HPDE6-E6E7 (cell line): Measurements from ENCODE around the gene DCTN4.
"Not testable (repeated sequence)": the region's sequence is repeated elsewhere in the genome, so short reads cannot be mapped to it uniquely, and the experiment has no call there.

ENCODE experiments used
- DNase-seq: peaks from one replicate; pipeline ENCODE4 v3.0.0; 2011; ENCODE audit warnings: missing footprints; ENCODE audit errors: extremely low spot score

Gene DCTN4

DNA sequence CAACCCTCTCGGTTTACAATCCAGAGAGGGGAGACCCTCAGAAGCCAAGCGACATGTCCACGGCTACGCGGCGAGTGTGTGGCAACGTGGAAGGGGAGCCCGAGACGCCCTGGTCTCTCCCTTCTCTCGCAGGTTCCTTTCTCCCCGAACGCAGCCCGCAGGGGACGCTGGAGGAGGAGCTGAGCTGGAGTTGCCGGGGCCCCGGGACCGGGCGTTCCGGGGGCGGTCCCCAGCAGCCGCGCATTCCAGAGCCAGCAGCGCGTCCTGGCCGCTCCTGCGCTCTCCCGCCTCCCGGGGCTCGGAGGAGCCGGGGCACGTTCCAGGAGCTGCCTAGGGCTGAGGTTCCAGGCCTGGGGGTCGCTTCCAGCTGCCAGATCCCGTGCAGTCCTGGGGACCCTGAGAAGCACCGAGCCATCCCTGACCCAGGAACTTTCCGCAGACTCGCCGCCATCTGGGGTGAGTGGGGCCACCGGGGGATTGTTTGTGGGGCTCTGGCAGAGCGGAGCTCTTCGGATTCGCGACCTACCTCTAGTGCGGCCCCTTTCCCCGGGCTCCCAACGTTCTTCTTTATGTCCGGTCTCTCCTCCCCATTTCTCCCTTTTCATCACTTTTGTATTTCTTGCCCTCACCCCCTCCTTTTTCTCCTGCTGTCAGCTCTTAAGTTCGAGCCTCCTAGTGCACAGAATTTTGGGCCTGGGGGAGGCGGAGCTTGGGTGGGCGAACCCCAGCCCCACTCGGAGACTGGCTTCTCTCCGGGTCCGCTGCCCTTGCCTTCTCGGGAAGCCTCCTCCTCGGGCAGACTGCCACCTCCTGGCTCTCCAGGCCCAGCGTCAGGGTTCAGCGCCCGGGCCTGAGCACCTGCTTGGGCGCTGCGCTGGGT, 19.9 kb upstream of the DCTN4 start, which contains the start of gene SMIM3:
Gene SMIM3 (plus strand): TSS at position 241 of the 880 bp plus-strand sequence. CDS start 16,684 bp downstream, outside the sequence.
- DNase-seq = peak; percentile 60

DNA sequence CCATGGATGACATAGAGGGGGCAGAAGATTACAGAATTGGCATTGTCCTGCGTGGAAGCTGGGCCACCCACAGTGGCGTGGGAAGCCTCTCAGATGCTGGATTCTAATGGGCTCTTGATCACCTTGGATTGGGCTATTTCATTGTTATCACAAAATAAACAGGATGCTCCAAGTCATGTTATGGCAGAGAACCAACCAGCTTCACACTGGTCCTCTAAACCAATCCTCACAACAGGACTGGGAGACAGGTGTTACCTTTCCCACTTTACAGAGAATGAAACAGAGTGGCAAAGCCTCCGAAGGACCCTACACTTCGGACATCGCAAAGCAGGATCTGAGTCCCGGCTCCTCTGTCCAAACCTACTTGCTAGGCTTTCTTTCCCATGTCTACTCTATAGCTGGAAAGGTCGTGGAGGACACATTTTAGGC, 19.3 kb upstream of the DCTN4 start:
- DNase-seq = no peak

DNA sequence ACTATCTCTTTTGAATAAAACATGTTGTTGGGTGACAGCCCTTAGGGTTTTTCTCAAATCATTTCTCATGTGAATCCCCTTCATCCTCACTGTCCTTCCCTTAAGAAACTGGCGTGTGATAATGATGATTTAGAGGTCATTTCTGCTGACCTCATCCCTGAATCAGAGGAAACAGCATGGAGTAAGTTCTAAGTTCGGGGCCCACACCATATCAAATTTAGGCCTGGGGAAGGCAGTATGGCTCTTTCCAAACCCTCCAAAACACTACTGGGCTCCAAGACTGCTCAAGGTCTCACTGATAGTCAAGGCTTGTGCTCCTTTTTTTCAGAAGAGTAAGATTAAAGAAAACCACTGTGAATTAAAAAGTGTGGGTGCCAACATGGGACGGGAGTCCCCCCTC, 18.9 kb upstream of the DCTN4 start:
- DNase-seq = no peak

DNA sequence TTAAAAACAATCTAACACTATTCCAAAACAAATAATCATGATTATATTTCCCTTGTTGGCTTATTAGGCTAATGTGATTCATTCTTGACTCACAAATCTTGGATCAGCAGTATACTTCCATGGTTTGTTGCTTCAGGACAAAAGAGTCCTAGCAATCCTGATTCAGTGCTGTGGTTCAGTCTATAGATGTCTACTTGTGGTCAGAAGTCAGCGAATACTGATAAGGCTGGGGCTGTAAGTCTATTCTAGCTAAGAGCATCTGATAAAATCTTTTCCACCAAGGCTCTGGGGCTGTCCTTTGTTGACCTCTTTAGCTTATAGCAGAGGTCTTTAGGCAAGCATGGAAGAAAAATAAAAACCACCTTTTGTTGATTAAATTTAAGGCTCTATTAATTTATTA, 15.3 kb upstream of the DCTN4 start:
- peak; percentile 70 for DNase-seq

DNA sequence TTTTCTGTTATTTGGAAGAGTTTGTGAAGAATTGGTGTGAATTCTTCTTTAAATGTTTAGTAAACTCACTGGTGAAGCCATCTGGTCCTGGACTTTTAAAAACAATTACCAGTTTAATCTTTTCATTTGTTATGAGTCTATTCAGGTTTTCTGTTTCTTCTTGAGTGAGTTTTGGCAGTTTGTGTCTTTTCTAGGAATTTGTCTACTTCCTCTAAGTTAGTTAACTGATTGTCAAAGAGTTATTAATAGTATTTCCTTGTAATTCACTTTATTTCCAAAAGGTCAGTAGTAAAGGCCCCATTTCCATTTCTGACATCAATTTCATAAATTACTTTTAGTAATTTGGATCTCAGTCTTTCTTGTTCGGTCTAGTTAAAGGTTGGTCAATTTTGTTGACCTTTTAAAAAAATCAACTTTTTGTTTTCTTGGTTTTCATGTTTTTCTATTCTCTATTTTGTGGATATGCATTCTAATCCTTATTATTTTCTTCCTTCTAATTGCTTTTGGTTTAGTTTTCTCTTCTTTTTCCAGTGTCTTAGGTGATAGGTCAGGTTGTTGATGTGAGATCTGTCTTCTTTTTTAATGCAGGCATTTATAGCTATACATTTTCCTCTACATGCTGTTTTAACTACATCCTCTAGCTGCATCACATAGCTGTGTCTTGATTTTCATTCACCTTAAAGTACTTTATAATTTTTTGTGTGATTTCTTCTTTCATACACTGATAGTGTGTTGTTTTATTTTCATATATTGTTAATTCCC, 12.4 kb upstream of the DCTN4 start:
- DNase-seq = no peak

DNA sequence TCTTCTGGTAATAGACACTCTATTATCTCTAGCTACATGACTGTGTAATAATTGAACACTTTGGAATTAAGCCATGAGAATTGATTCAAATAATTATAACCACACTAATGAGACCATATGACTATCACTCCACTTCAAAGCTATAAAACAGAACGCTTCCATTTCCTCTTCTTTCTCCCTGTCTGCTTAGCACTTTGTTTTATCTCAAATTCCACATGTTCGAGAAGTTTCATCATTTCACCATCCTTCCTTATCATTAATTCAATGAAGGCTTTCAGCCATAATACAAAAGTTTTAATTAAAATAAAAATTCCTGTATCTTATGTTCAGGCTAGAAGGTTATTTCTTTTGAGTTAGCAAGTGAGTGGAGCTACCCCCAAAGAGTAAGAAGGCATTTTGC, 7.4 kb upstream of the DCTN4 start:
- no peak for DNase-seq

DNA sequence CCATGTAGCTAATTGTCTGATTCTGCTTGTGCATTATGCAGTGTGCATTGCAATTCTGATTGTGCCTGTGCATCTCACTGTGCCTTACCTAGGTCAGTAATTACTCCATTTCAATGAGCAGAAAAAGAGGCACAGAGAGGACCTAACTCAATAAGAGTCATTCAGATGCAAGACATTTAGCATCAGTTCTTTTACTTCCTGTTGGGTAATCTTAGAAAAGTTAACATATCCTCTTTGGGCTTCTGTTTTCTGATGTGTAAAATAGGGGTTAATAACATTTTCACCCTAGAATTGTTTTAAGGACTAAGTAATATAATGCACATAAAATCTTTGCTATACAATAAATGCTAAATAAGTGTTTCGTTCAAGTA, 7.0 kb upstream of the DCTN4 start:
- DNase-seq = no peak

DNA sequence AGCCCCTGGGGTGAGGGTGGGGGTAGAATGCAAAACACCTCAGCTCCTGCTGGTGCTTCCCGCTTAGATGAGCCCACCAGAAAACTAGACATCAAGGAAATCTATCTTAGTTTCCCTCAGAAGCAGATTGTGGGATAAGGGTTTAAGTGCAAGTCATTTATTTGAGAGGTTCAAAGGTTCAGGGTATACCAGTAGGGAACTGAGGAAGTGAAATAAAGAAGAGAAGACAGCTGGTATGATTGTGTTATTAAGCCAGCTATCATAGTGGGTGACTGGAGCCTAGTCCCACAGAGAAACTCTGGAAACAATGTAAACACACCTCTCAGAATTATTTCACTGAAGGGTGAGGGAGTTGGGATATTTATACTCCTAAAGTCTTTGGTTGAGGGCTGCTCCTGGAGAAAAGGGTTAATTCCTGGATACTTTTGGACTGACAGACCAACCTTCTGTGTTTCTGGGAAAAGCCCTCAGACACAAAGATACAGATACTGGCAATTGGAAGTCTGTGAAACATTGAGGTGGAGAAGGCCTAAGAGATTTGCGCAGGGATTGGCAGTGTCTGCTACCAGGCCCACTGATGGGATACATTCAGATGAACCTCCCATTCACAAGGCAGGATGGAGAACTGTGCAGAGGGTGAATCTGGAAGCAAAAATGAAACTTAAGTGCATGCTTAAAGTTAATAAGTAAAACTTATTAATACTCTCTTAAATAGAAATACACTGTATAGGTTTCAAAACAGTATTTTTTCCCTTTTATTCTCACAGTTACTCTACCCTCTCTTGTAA, 6.4 kb upstream of the DCTN4 start:
- DNase-seq = no peak

DNA sequence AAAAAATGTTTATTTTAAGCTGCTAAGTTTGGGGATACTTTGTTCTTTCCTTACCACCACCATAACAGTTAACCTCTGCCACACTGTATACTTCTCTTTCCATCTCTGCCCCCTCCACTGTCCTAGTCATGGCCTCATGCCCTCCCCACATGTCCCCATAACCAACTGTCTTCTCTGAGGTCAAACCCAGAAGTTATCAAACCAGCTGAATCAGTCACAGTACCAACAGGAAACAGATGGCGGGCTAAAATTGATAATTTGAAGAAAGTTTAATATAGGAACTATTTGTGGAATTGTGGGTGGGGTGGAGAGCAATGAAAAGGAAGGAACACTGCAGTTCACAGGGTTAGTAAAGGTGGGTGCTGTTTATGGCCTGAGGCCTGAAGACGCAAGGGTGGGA, 5.7 kb upstream of the DCTN4 start:
- no peak for DNase-seq

DNA sequence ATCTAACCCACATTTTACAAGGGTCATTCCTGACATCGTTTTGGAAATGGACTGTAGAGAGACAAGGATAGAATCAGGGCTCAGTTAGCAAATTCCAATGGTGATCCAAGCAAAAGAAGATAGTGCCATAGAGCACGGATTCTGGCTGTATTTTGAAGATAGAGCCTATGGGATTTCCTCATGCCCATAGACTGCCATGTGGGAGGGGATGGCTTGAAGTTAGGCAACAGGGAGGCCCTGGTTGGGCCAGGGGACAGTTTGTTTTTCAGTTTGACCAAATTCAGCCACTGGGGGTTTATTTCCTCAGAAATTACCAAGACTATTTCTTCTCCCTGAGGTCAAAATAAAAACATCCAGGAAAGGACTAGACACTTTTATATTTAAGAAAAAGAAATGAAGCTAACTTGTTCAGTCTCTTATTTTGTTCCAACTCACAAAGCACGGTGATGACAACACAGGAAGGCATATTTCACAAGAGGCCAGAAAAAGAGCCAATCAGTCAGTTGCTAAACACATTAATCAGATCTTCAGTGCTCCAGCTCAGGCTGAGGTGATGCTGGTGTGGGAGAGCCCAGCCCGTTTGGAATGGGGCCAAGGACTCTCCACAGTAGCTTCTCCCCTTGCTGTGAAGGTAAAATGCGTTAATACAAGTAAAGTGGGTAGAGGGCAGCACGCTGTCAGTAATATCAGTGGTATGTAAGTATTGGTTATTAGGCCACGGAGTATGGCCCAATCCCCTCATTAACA, 4.4 kb upstream of the DCTN4 start:
- DNase-seq = peak; percentile 58

DNA sequence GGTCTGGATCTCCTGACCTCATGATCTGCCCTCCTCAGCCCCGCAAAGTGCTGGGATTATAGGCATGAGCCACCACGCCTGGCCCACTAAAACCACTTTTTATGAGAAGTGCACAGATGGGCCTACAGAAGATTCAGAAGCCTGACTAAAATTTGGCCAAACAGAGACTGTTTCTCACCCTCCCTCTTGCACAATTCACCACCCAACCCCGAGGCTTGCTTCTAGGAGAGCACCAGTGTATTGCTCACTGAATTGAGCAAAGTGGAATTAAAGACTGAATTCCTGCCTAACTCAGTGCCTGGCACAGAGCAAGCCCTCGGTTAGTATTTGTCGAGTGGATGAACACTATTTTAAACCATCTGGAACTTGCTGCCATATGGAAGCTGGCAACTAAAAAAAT, 3.4 kb upstream of the DCTN4 start:
- DNase-seq = no peak

DNA sequence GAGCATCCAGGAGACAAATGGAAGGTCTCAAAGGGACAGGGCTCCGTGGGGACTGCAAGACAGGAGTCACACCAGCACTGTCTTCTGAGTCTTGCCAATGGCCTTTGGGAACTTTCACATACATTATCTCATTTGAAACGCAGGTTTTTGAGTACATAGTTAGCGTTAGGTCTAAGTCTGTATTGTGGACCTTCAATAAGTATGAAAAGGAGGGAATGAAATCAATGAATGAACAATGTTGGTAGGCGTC, 442 bp upstream of the DCTN4 start:
- no peak for DNase-seq

DNA sequence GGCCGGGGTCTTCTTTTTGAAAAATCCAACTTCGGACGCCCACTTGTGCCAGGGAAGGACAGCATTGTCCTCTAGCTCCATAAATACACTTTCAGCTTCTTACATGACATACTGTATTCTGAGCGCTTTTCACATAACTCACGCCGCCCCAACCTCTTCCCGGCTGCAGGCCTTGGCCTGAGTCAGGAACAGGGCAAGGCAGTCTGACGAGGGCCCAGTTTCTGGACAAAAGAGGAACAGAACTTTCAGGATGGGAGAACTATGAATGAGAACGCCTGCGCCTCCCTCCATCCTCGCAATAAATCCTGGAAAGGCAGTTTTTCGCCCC, 650 bp downstream of the DCTN4 start:
- DNase-seq = no peak

DNA sequence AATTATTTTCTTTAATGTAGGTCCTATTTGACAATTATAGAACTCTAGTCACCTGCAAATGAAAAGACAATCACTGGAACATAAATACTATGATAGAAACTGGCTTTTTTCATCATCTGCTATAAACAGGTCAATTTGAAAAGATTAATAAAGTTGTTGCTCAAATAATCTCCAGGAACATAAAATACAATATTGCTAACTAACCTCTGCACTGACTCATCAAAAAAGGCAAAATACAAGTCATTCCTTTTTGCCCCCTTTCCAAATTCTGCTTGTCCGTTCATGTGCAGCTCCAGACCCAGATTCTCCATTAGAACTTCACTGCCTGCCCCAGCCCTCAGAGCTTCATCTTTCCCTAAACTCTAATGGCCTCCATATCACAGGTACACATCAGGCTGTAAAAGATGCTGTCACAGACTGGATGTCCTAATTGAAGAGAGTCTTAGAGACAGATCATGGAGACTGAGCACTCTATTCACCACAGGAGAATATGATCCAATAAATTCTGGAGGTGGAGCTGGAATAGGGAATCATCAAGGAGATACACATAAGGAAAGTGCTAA, 1.6 kb downstream of the DCTN4 start:
- no peak for DNase-seq

DNA sequence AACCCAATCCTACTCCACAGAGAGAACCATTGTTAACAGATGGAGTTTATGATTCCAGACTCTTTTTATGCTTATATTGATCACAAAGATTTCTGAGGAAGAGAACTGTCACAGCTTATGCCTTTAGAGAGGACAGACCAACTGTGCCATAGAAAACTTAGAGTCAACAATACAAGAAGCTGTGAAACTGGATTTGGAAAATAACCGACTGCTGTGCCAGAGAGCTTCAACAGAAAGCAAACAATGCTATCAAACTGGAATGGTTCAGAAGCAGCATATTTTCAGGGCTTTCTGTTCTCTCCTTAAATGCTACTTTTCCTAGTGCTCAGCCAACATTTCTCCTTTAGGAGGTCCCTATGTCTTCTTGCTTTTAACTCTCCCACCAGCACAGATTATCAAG, 5.0 kb downstream of the DCTN4 start:
- no peak for DNase-seq

DNA sequence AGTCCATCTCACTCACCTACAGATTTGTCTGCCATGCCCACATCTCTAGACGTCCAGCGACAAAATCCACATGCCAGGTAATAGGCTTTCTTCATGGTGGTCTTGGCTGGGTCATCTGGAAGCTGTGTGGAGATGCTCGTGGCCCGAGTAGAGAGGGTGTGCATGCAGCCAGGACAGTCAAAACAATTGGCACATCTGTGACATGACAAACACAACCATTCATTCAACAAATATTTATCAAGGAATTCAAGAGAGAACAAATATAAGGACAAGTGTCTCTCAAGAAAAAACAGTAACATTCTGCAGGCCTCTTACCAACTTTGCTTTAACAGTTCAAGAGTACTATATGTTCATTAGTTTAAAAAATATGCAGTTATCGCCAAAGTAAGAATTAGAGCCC, 5.4 kb downstream of the DCTN4 start:
- DNase-seq = no peak

DNA sequence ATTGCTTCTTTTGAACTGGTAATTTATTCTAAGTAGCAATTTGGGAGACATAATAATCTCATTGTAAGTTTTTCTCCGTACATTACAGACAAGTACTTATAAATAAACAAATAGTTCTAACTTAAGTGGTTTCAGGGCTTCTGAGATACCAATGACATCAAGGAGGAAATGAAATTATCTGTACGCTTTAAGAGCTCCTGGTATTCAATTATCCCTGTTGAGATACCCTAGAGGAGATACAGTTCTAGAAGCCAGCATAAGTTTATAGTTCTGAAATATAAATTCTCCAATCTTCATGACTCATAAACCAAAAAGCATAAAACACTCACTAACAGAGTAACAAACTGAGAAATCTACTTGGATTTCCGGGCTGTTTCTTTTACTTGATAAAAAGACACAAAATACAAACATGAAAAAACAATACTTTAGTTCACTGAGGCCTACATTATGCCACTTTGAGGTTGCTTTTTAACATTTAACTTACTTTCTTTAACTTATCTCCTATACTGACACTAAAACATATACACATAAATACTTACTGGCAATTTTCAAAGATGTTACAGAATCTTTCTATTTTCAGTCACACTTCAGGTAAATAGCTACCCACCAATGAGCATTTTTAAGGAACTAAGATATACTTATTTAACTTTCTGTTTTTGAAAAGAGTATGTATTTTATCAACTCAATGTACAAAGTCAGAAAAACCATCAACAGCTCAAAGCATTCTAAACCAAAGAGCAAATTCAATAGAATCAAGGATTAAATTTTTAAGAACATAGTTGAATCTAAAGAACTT, 7.5 kb downstream of the DCTN4 start:
- no peak for DNase-seq

DNA sequence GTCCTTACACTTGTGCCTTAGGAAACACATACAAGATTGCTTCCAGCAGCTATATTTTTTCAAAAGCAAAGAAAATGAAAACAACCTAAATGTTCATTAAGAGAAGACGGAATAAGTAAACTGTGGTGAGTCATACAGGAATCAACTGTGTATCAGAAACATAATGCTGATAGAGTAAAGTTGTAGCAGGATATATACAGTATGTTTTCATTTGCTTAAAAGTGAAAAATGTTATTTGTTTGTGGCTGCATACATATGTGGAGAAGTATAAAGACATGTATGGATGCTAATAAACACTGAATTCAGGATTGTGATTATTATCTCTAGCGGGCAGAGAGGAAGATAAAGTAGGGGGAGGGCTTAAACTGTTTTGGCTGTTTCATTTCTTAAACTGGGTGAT, 8.3 kb downstream of the DCTN4 start:
- DNase-seq = no peak

DNA sequence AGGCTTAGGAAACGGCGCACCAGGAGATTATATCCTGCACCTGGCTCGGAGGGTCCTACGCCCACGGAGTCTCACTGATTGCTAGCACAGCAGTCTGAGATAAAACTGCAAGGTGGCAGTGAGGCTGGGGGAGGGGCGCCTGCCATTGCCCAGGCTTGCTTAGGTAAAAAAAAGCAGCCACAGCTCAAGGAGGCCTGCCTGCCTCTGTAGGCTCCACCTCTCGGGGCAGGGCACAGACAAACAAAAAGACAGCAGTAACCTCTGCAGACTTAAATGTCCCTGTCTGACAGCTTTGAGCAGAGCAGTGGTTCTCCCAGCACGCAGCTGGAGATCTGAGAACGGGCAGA, 15.7 kb downstream of the DCTN4 start:
- DNase-seq = not testable (repeated sequence)

DNA sequence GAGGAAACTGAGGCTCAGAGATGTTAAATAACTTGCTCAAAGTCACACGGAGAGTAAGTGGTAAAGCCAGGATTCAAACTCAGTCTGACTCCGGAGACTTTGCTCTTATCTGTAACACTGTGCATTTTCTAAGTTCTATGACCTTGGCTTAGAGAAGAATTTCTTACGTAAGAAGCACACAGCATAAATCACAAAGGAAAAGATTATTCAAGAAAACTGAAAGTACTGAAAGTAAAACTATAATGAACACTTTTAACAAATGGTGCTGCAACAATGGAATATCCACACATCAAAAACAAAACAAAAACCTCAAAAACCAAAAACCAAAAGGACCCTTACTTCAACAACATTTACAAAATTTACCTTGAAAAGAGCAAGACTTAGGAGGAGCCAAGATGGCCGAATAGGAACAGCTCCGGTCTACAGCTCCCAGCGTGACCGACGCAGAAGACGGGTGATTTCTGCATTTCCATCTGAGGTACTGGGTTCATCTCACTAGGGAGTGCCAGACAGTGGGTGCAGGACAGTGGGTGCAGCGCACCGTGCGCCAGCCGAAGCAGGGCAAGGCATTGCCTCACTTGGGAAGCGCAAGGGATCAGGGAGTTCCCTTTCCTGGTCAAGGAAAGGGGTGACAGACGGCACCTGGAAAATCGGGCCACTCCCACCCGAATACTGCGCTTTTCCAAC, 16.2 kb downstream of the DCTN4 start:
- not testable (repeated sequence) for DNase-seq
